Kidney epithelial cell (primary cell): ENCODE results near the gene EGR1. TPM values are rescaled to one million over a fixed set of nuclear protein-coding genes. Genes with fewer than 3 reads are reported as not detected.

ENCODE experiments used
- DNase-seq: peaks from one replicate; pipeline ENCODE4 v3.0.0-alpha.2; 2010; ENCODE audit warnings: low read depth
- H3K27me3 ChIP-seq: 2 replicates; pipeline ENCODE4 v1.6.0; 2011; ENCODE audit warnings: low read length; ENCODE audit not compliant: control insufficient read depth, insufficient read depth
- H3K36me3 ChIP-seq: 2 replicates; pipeline ENCODE4 v1.5.1; 2011; ENCODE audit warnings: low read length; ENCODE audit not compliant: control insufficient read depth, insufficient read depth
- H3K4me3 ChIP-seq: 2 replicates; pipeline ENCODE4 v1.5.1; 2011; ENCODE audit warnings: low read depth, mild to moderate bottlenecking, control low read depth, low read length
- total RNA-seq: library from RNA; depleted of rRNA; stranded (reverse); fragments of >200 nt; gene quantifications from 2 replicates; pipeline ENCODE4 v1.2.3, GENCODE V29; 2015
- TF ChIP-seq, protein P1 (sequence below): IDR thresholded peaks from 2 replicates; pipeline ENCODE4 v1.5.1; 2011; ENCODE audit warnings: mild to moderate bottlenecking, moderate library complexity, low read length, control low read depth, inconsistent platforms; ENCODE audit not compliant: insufficient read depth, poor library complexity, severe bottlenecking

Gene EGR1
- total RNA-seq, 1 donor from 2014 or later, result 2.0 TPM

DNA sequence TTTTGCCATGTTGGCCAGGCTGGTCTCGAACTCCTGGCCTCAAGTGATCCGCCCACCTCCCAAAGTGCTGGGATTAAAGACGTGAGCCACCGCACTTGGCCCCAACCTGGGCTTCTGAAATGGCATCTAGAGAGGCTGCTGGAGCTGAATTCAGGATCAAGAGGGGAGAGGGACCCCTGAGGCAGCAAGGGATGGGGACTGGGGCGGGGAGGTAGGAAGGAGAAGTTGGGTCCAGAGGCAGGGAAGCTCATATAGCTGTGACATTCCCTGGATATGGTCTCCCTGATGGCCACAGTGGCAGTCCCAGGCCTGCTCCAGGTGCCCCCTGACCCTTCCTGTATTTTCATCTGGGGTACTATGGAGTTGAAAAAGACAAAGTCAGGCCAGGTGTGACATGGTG lies 14.3 kb upstream of the EGR1 start:
- H3K4me3 ChIP-seq, result no peak overlapping the region
- H3K27me3 ChIP-seq, result no peaks in the 10 kb centered on the region
- TF ChIP-seq, protein P1, sequence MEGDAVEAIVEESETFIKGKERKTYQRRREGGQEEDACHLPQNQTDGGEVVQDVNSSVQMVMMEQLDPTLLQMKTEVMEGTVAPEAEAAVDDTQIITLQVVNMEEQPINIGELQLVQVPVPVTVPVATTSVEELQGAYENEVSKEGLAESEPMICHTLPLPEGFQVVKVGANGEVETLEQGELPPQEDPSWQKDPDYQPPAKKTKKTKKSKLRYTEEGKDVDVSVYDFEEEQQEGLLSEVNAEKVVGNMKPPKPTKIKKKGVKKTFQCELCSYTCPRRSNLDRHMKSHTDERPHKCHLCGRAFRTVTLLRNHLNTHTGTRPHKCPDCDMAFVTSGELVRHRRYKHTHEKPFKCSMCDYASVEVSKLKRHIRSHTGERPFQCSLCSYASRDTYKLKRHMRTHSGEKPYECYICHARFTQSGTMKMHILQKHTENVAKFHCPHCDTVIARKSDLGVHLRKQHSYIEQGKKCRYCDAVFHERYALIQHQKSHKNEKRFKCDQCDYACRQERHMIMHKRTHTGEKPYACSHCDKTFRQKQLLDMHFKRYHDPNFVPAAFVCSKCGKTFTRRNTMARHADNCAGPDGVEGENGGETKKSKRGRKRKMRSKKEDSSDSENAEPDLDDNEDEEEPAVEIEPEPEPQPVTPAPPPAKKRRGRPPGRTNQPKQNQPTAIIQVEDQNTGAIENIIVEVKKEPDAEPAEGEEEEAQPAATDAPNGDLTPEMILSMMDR, result no peak
- DNase-seq, result no peak
- H3K36me3 ChIP-seq, result no peaks in the 10 kb centered on the region

DNA sequence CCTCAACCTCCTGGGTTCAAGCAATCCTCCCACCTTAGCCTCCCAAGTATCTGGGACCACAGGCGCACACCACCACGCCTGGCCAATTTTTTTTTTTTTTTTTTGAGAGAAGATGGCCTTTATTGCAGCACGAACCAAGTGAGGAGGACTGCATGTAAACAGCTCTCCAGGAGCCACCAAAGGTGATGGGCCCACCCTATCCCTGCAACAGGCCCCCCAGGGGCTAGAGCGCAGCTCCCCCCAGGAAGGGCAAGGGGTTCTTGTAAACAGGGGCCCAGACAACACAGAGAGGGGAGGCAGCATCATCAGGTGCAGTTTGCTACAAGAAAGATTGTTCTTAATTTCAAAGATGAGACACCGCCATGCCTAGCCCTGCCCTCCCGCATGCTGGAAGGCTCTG lies 12.6 kb upstream of the EGR1 start:
- Histone ChIP-seq H3K27me3 (no peaks in the 10 kb centered on the region), H3K36me3 (no peaks in the 10 kb centered on the region), H3K4me3 (no peak overlapping the region)
- DNase-seq, result no peak
- TF ChIP-seq, protein P1, result no peak

DNA sequence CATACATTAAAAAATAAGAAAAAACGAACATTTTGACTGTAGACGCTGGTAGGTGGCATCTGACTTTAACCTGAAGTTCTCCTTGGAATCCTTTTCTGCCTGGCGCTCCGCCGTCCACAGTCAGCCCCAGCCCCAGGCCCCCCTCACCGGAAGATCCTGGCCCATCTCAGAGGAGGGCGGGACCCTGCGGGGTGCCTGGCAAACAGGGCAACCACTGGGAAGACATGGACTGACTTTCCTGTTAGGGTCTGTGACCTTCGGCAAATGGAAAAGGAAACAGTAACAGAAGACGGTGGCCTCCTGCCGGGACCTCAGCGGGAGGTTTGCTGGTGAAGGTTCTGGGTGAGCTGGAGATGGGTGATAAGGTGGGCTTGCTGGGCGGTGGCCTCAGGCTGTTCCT lies 11.7 kb upstream of the EGR1 start:
- Histone ChIP-seq H3K36me3 (no peaks in the 10 kb centered on the region), H3K27me3 (no peaks in the 10 kb centered on the region), H3K4me3 (no peak overlapping the region)
- TF ChIP-seq, protein P1, result no peak
- no peak for DNase-seq

DNA sequence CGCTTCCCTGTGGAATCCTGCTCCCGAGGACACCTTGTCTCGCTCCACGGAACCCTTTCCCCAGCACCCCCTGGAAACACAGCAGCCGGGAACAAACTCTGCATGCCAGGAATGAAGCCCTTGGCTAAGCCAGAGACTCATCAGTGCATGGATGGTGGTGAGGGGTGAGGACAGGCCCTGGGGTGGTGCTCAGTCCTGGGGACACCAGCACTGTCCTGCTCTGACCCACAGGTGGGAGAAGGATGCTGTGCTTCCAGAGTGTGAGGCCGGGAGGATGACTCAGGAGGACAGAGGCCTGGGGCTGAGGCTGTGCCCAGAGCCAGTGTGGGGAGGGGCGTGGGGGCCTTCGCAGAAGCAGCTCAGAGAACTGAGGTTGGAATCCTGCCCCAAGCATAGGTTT lies 11.2 kb upstream of the EGR1 start:
- no peak for DNase-seq
- TF ChIP-seq, protein P1, result no peak
- Histone ChIP-seq H3K36me3 (no peaks in the 10 kb centered on the region), H3K27me3 (no peaks in the 10 kb centered on the region), H3K4me3 (no peak overlapping the region)

DNA sequence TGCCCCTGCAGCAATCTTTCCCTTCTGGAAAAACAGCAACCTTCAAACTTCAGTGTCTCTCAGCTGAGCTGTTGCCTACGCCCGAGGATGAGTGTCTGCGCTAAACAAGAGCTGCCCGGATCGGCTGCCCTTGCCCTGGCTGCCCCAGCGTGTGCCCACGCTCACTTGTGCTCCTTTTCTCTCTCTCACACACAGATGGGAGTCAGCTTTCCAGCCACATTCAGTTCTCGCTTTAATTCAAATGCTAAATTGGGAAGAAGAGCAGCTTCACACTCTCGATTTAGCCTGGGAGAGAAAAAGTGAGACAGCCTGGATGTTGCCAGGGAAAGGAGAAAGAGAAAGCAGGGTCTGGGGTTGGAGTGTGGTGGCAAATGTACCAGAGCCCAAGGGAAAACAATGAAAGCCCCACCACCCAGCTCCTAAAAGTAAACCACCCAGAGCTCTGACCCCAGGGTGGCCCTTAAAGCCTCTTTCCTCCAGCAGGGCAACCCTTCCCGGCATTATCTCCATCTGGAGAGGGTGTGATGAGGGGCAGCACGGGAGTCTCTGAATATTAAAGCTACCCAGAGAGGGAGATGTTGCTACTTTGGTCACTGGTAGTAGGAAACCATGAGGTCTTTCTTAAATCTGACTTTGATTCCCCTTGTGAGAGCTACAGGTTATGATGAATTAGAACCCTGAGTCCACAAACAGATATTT lies 9.9 kb upstream of the EGR1 start:
- no peak overlapping the region for H3K4me3 ChIP-seq

More for the DNA sequence above, 9.9 kb upstream of the EGR1 start:
- Histone ChIP-seq H3K36me3 (no peaks in the 10 kb centered on the region), H3K27me3 (no peaks in the 10 kb centered on the region)
- TF ChIP-seq, protein P1, result no peak
- DNase-seq, result no peak
